Subcutaneous adipose tissue (tissue), 4 donors: ENCODE results near the gene NR2C2AP. TPM values are rescaled to one million over a fixed set of nuclear protein-coding genes. Genes with fewer than 3 reads are reported as not detected.

Experiments
- CTCF ChIP-seq: fragments of 450-650 bp; IDR thresholded peaks from one replicate; pipeline ENCODE4 v1.5.1; 2016; ENCODE audit warnings: low read depth, mild to moderate bottlenecking, control low read depth, antibody characterized with exemption, moderate library complexity
- total RNA-seq, 4 donors: library from RNA; depleted of rRNA; stranded (reverse); fragments of >200 nt; gene quantifications; one replicate each; pipeline ENCODE4 v1.1.0, GENCODE V29; 2016

Gene NR2C2AP
- total RNA-seq, 4 donors from 2014 or later: 7.0 to 16.3 (median 11.9) TPM

- TF ChIP-seq CTCF: no peak
These were observed 9.3 kb downstream of the NR2C2AP start for GRCh38 chr19:19193926-19194325.

GRCh38 chr19:19192910-19193423, 10.2 kb downstream of the NR2C2AP start:
- no peak for TF ChIP-seq CTCF

DNA sequence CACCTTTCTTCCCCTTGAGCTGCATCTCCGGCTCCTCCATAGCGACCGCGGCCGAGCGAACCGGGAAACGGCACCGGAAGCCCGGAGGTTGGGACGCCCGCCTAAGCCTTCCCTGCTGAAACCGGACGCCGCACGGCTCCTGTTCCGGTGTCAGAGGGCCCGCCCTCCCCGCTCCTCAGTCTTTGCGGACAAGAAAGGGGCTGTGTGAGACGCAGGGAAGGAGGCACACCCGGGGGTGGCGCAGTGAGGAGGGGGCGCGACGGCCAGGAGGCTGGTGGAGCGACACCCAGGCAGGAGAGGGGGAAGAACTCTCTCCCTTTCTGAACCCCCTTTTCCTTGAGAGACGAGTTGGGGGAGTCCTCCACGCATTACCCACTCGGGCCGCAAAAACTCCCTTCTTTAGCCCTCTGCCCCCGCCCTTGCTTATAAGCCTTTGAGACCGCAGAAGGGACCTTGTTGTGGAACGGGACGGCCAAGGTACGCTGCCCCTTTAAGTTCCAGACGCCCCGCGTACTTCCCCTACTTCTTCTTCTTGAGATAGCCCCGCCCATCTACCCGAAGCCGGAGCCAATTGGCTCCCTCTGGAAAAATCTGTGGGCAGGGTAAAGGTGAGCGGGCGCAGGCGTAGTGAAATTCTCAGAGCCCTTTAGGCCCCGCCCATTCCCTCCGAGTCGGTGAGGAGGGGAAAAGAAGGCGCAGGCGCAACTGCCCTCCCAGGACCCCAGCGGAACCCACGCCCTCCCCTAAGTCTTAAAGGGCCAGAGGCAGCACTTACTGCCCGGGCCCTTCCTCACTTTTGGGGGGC, 10.9 kb downstream of the NR2C2AP start, which contains the start of the genes BORCS8 and RFXANK:
Gene BORCS8, minus strand, starts transcription at position 75 of the 805 bp plus-strand sequence. Its CDS starts 35 bp downstream, at position 40.
Gene RFXANK, plus strand, starts transcription at position 181 of the 805 bp plus-strand sequence. CDS start 1,689 bp downstream, outside the sequence.
- no peak for TF ChIP-seq CTCF

GRCh38 chr19:19191768-19192077, 11.5 kb downstream of the NR2C2AP start:
- TF ChIP-seq CTCF: no peak

GRCh38 chr19:19186742-19187141, 16.5 kb downstream of the NR2C2AP start:
- no peak for TF ChIP-seq CTCF

DNA sequence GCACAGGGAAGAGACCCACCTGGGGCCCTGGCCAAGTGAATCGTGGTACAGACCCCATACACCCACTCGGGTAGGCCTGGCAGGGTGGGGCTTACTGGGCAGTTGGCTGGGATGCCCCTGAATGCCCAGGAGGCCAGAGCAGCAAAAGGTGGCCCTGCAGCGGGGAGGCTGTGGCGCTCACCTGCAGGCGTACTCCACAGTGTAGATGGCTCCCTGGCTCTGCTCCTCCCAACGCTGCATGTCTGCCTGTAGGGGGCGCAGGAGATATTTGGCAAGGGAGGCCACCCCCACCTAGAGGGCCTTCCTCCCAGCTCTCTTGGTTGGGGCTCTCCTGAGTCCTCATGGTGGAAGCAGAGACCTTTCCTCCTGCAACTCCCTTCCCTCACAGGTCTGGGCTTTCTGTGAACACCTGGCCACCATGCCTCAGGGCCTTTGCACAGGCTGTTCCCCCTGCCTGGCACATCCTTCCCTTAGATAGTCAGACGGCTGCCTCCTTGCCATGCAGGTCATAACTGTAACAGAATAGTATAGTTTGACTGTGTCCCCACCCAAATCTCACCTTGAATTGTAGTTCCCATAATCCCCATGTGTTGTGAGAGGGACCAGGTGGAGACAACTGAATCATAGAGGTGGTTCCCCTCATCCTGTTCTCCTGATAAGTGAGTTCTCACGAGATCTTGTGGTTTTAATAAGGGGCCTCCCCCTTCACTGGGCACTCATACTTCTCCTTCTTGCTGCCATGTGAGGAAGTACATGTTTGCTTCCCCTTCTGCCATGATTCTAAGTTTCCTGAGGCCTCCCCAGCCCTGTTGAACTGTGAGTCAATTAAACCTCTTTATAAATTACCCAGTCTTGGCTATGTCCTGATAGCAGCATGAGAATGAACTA, 17.1 kb downstream of the NR2C2AP start:
- TF ChIP-seq CTCF: no peak
